ENCODE results near the gene RHBDL1. TPM values are rescaled to one million over a fixed set of nuclear protein-coding genes. Genes with fewer than 3 reads are reported as not detected.

RHBDL1 gene
- total RNA-seq, 2 experiments from 2014 or later, result 0.79 to 0.89 TPM

GRCh38 chr16:646679-647172, 28.7 kb upstream of the RHBDL1 start:
- Mint-ChIP-seq H3K4me3 (no peak overlapping the region), H3K36me3 (ENCODE audit: low read depth) (peaks cover 7% of the 10 kb centered on the region), H3K4me1 (ENCODE audit: low read depth) (peaks cover 19% of the 10 kb centered on the region), H3K9me3 (no peaks in the 10 kb centered on the region), H3K27me3 (no peaks in the 10 kb centered on the region), H3K27ac (peak overlapping the region; percentile 20)
- ATAC-seq, result no peak
- intact Hi-C loops (cut with micrococcal nuclease), result no loop called here
- CTCF ChIA-PET, result interaction anchor here (1.8 kb wide), 1 partner anchor 35 kb away, joined by 6 read pairs; no protein-coding TSS in a partner anchor
- TF ChIP-seq, protein P1, sequence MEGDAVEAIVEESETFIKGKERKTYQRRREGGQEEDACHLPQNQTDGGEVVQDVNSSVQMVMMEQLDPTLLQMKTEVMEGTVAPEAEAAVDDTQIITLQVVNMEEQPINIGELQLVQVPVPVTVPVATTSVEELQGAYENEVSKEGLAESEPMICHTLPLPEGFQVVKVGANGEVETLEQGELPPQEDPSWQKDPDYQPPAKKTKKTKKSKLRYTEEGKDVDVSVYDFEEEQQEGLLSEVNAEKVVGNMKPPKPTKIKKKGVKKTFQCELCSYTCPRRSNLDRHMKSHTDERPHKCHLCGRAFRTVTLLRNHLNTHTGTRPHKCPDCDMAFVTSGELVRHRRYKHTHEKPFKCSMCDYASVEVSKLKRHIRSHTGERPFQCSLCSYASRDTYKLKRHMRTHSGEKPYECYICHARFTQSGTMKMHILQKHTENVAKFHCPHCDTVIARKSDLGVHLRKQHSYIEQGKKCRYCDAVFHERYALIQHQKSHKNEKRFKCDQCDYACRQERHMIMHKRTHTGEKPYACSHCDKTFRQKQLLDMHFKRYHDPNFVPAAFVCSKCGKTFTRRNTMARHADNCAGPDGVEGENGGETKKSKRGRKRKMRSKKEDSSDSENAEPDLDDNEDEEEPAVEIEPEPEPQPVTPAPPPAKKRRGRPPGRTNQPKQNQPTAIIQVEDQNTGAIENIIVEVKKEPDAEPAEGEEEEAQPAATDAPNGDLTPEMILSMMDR (IDR thresholded peaks at IDR 0.05), result no peak
- POLR2A ChIA-PET, result interaction anchor here (0.6 to 4.8 kb wide), 3 partner anchors 10 to 34 kb away, joined by 3 to 28 read pairs (median 4); partner anchors contain the start of gene METTL26
- no peak for DNase-seq

DNA sequence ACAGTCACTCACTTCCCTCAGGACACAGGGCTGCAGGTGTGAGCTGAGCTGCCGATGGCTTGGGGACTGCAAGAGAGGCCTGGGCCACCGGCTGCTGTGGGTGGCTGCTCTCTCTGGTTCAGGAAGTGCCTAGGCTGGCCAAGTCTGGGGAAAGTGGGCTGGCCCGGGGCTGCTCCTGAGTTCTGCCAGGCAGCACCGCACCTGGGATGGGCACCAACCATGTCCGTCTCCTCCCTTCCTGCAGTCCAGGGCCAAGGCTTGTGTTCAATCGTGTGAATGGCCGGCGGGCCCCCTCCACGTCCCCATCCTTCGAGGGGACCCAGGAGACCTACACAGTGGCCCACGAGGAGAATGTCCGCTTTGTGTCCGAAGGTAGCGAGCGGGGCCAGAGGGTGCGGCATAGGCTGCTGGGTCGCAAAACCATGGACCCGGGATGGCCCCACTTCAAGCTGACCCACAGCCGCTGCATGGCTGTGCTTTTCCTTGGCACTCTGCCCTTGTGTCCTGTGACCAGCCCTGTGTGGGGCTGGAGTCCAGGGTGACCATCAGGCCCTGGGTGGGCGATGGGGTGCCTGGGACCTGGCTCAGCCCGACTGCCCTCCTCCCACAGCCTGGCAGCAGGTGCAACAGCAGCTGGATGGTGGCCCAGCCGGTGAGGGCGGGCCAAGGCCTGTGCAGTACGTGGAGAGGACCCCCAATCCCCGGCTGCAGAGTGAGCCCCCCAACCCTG, 28.1 kb upstream of the RHBDL1 start:
- Mint-ChIP-seq H3K4me1 (ENCODE audit: low read depth) (peaks cover 19% of the 10 kb centered on the region), H3K36me3 (ENCODE audit: low read depth) (peaks cover 7% of the 10 kb centered on the region), H3K27me3 (no peaks in the 10 kb centered on the region), H3K4me3 (peak overlapping the region; percentile 86), H3K9me3 (no peaks in the 10 kb centered on the region), H3K27ac (no peak overlapping the region)
- TF ChIP-seq, protein P1 (IDR thresholded peaks at IDR 0.05), result no peak
- POLR2A ChIA-PET, result interaction anchor here (1.0 to 4.8 kb wide), 5 partner anchors 10 to 39 kb away, joined by 3 to 28 read pairs (median 4); partner anchors contain the start of genes METTL26 and RHOT2
- DNase-seq (no peak), ATAC-seq (no peak)
- intact Hi-C loops (cut with micrococcal nuclease), result no loop called here
- CTCF ChIA-PET, result interaction anchor here (0.9 to 1.8 kb wide), 6 partner anchors 10 to 34 kb away, joined by 3 to 13 read pairs (median 3); partner anchors contain the start of gene METTL26

DNA sequence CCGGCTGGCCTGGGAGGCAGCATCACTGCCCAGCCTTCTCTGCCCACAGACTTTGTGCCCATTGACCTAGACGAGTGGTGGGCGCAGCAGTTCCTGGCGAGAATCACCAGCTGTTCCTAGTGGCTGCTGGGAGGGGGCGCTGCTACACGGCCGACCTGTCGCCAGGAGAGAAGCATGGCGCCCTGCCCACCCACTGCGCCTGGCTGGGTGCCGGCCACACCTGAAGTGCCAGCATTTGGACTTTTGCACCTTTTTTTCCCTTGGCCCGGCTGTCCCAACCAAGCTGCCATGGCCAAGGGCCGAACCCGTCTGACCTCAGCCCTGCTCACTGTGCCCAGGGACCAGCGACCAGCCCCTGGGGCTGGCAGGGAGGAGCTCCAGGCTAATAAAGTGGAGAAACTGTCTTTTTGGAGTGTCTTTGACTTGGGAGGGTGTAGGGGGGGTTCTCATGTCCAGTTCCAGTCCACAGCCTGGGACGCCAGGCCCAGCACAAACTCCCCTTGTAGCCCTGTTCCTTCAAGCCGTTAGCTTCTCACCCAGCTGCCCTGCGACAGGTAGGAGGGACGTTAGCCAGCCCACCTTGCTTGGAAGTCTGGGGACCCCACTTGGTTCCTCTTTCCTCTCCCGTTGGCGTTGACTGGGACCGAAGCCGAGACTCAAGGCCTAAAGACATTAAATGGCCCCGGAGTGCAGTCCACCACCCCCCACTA, 27.2 kb upstream of the RHBDL1 start:
- H3K36me3 Mint-ChIP-seq (ENCODE audit: low read depth), result peaks cover 3% of the 10 kb centered on the region
- peak overlapping the region; percentile 86 for H3K4me3 Mint-ChIP-seq
- ChIA-PET POLR2A (interaction anchor here (1.0 to 4.8 kb wide), 7 partner anchors 11 to 38 kb away, joined by 3 to 28 read pairs (median 4); partner anchors contain the start of genes METTL26, RHBDL1 and RHOT2), CTCF (interaction anchor here (0.9 to 1.8 kb wide), 8 partner anchors 11 to 73 kb away, joined by 3 to 13 read pairs (median 3); partner anchors contain the start of genes ANTKMT and METTL26)
- TF ChIP-seq, protein P1 (IDR thresholded peaks at IDR 0.05), result peak; percentile 60
- peak overlapping the region; percentile 79 for H3K27ac Mint-ChIP-seq
- DNase-seq (peak; percentile 73), ATAC-seq (peak; percentile 49)
- intact Hi-C loops (cut with micrococcal nuclease), result no loop called here
- H3K4me1 Mint-ChIP-seq (ENCODE audit: low read depth), result peaks cover 19% of the 10 kb centered on the region
- H3K27me3 Mint-ChIP-seq, result no peaks in the 10 kb centered on the region
- no peaks in the 10 kb centered on the region for H3K9me3 Mint-ChIP-seq

DNA sequence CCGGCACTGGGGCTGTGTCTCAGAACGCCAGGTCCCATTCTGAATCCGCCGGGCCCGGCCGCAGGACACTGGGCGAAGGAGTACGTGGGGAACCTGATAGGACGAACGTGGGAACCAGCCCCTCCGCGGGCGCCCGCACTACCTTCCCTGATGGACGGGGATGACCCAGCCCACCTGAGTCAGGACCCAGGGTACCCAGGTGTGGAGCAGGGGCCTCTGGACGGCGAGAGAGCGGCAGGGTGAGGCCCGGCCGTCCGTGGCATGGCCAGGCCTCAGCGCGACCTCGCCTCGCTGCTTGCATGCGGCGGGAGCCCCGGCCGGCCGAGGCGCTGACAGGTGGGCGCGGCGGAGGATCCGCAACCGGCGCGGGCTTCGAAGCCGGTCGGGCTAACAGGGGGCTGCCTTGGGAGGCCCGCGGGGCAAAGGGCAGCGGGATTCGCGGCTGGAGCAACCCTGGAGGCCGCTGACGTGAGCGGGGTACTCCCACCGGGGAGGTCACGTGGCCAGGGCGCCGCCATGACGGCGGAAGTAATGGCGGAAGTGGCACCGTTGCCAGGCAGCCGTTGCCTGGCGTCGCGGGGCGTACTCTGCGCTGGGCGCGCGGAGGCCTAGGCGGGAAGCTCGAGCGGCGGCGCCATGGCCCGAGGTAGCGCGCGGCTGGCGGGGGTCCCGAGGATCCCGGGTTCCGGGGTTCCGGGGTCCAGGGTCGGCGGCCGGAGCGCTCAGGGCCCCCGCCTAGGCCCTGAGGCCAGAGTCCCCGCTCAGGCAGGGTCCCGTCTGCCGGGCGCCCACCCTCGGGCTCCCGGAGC, 26.5 kb upstream of the RHBDL1 start, which contains the start of gene WDR90:
Gene WDR90, plus strand, starts transcription at position 585 of the 809 bp plus-strand sequence. Its CDS starts 52 bp downstream, at position 637.
- intact Hi-C loops (cut with micrococcal nuclease), result no loop called here
- TF ChIP-seq, protein P1 (IDR thresholded peaks at IDR 0.05), result no peak
- peak; percentile 95 for DNase-seq
- H3K4me1 Mint-ChIP-seq (ENCODE audit: low read depth), result peaks cover 18% of the 10 kb centered on the region
- no peaks in the 10 kb centered on the region for H3K9me3 Mint-ChIP-seq
- no peaks in the 10 kb centered on the region for H3K27me3 Mint-ChIP-seq
- H3K4me3 Mint-ChIP-seq, result peak within 1 kb of the TSS; percentile 86
- H3K27ac Mint-ChIP-seq, result peak within 1 kb of the TSS; percentile 79
- CTCF ChIA-PET, result interaction anchor here (0.6 to 1.8 kb wide), 10 partner anchors 10 to 72 kb away, joined by 3 to 13 read pairs (median 3); partner anchors contain the start of genes ANTKMT, METTL26 and RHOT2
- POLR2A ChIA-PET, result interaction anchor here (0.8 to 4.8 kb wide), 11 partner anchors 12 to 81 kb away, joined by 3 to 28 read pairs (median 4); partner anchors contain the start of genes JMJD8, METTL26, RHBDL1 and RHOT2
- peaks cover 3% of the 10 kb centered on the region for H3K36me3 Mint-ChIP-seq (ENCODE audit: low read depth)
- peak; percentile 85 for ATAC-seq

Measured in activated CD8-positive, alpha-beta T cell treated with anti-CD3 and anti-CD28 coated beads for 36 hours (primary cell).